Tibial artery (tissue), 4 donors: ENCODE measurements around the gene VPS4B.

Source experiments
- DNase-seq, 2 donors: peaks; one replicate each; pipeline ENCODE4 v3.0.0-alpha.2; 2019
- H3K27ac ChIP-seq, 2 donors: fragments of 200-600 bp; sonication (generic) in 1 of 2; 1 replicate in 1 of 2; 2 replicates in 1 of 2; pipeline ENCODE4 v1.5.1; 2018 to 2019; ENCODE audit warnings: mild to moderate bottlenecking in 1 of 2
- H3K27me3 ChIP-seq, 2 donors: fragments of 200-600 bp; sonication (generic) in 1 of 2; one replicate each; pipeline versions ENCODE4 v1.5.1 to v1.6.0; 2016 to 2019
- H3K36me3 ChIP-seq, 3 donors: fragments of 200-600 bp; sonication (generic) in 2 of 3; one replicate each; pipeline ENCODE4 v1.5.1; 2016 to 2019; ENCODE audit warnings: mild to moderate bottlenecking in 2 of 3
- H3K4me1 ChIP-seq, 4 donors: fragments of 200-600 bp; sonication (generic) in 2 of 4; 1 replicate in 3 of 4; 2 replicates in 1 of 4; pipeline ENCODE4 v1.5.1; 2016 to 2019
- H3K4me3 ChIP-seq, 2 donors: fragments of 200-600 bp; sonication (generic) in 1 of 2; 1 replicate in 1 of 2; 2 replicates in 1 of 2; pipeline ENCODE4 v1.5.1; 2018 to 2019; ENCODE audit warnings: mild to moderate bottlenecking in 2 of 2
- H3K9me3 ChIP-seq, 3 donors: fragments of 200-600 bp; sonication (generic) in 1 of 3; one replicate each; pipeline ENCODE4 v1.5.1; 2016 to 2019
- CTCF ChIP-seq, 2 experiments: fragments of 200-600 bp in 1 of 2; fragments of 450-650 bp in 1 of 2; IDR thresholded peaks; one replicate each; pipeline ENCODE4 v1.5.1; 2017 to 2019; ENCODE audit warnings: antibody characterized with exemption in 2 of 2, mild to moderate bottlenecking in 1 of 2, moderate library complexity in 1 of 2
- intact Hi-C: fragments of 100-400 bp; cut with DNase I; formaldehyde crosslinking; loops from one replicate; pipeline ENCODE4 v1.15.0; 2023; ENCODE audit warnings: low total_unique reads

Gene VPS4B

GRCh38 chr18:63387861-63388260 is 34.4 kb downstream of the VPS4B start:
- Histone ChIP-seq H3K36me3 (peaks cover 27 to 64% (median 62%) of the 10 kb centered on the region in 3 donors), H3K27ac (no peak overlapping the region), H3K4me3 (no peak overlapping the region), H3K9me3 (no peaks in the 10 kb centered on the region), H3K4me1 (no peaks in the 10 kb centered on the region), H3K27me3 (no peaks in the 10 kb centered on the region)
- DNase-seq, result no peak
- intact Hi-C loops, result no loop called here
- TF ChIP-seq CTCF (IDR thresholded peaks at IDR 0.05), result no peak

- peaks cover 0 to 25% (median 22%) of the 10 kb centered on the region in 3 donors for H3K36me3 ChIP-seq
Observed at GRCh38 chr18:63382843-63383242, 39.4 kb downstream of the VPS4B start.

GRCh38 chr18:63379639-63379962 is 42.7 kb downstream of the VPS4B start:
- intact Hi-C loops, result no loop called here
- peaks cover 0 to 12% (median 8%) of the 10 kb centered on the region in 3 donors for H3K36me3 ChIP-seq
- no peaks in the 10 kb centered on the region for H3K27me3 ChIP-seq

More at GRCh38 chr18:63382843-63383242, 39.4 kb downstream of the VPS4B start:
- no peak for TF ChIP-seq CTCF (IDR thresholded peaks at IDR 0.05)
- Histone ChIP-seq H3K9me3 (no peaks in the 10 kb centered on the region), H3K4me3 (no peak overlapping the region), H3K27ac (no peak overlapping the region), H3K27me3 (no peaks in the 10 kb centered on the region), H3K4me1 (no peaks in the 10 kb centered on the region)
- DNase-seq, result no peak
- intact Hi-C loops, result no loop called here

GRCh38 chr18:63378919-63379638 is 43.2 kb downstream of the VPS4B start:
- no peak for DNase-seq
- H3K9me3 ChIP-seq, result peaks cover 0 to 9% (median 0%) of the 10 kb centered on the region in 3 donors
- intact Hi-C loops, result no loop called here
- H3K27ac ChIP-seq, result no peak overlapping the region
- H3K4me1 ChIP-seq, result no peaks in the 10 kb centered on the region
- peaks cover 0 to 8% (median 3%) of the 10 kb centered on the region in 3 donors for H3K36me3 ChIP-seq
- no peaks in the 10 kb centered on the region for H3K27me3 ChIP-seq
- H3K4me3 ChIP-seq, result no peak overlapping the region
- no peak for TF ChIP-seq CTCF (IDR thresholded peaks at IDR 0.05)

More at GRCh38 chr18:63379639-63379962, 42.7 kb downstream of the VPS4B start:
- no peak for DNase-seq
- Histone ChIP-seq H3K9me3 (peaks cover 0 to 9% (median 0%) of the 10 kb centered on the region in 3 donors), H3K4me3 (no peak overlapping the region), H3K4me1 (no peaks in the 10 kb centered on the region), H3K27ac (no peak overlapping the region)
- no peak for TF ChIP-seq CTCF (IDR thresholded peaks at IDR 0.05)

GRCh38 chr18:63377275-63377980 is 44.8 kb downstream of the VPS4B start:
- no peak for DNase-seq
- intact Hi-C loops, result no loop called here
- Histone ChIP-seq H3K27me3 (no peaks in the 10 kb centered on the region), H3K9me3 (peaks cover 0 to 9% (median 0%) of the 10 kb centered on the region in 3 donors), H3K4me3 (no peak overlapping the region), H3K36me3 (no peaks in the 10 kb centered on the region), H3K27ac (no peak overlapping the region), H3K4me1 (no peaks in the 10 kb centered on the region)
- no peak for TF ChIP-seq CTCF (IDR thresholded peaks at IDR 0.05)
